ENCODE data around the gene PPP1R18. TPM values are rescaled to one million over a fixed set of nuclear protein-coding genes. Genes with fewer than 3 reads are reported as not detected.
"Not testable (repeated sequence)": the region's sequence is repeated elsewhere in the genome, so short reads cannot be mapped to it uniquely, and the experiment has no call there.

Gene PPP1R18
- total RNA-seq, 1 experiment from 2014 or later = 109 TPM

DNA sequence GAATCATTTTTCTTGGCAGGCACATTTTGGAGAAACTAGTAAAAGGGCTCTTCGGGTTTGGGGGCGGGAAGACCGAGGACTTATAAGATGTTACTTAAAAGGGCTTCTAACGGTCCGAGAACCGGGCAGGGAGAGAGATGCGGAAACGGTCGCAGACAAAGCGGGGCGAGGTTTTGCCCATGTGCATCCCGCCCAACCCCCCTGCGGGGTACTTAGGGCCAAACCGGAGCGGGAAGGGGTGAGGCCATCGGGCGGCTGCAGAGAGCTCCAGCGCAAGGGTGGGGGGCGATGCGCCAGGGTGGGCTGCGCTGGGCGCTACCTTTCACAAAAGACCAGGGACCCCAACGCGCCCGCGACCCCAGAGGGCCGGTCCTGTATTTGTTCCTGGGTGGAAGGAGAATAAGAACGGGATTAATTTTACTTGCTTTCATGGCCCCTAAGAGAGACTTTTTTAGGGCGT, 34.3 kb upstream of the PPP1R18 start:
- peak; percentile 63 for DNase-seq (ENCODE audit: low read depth)

DNA sequence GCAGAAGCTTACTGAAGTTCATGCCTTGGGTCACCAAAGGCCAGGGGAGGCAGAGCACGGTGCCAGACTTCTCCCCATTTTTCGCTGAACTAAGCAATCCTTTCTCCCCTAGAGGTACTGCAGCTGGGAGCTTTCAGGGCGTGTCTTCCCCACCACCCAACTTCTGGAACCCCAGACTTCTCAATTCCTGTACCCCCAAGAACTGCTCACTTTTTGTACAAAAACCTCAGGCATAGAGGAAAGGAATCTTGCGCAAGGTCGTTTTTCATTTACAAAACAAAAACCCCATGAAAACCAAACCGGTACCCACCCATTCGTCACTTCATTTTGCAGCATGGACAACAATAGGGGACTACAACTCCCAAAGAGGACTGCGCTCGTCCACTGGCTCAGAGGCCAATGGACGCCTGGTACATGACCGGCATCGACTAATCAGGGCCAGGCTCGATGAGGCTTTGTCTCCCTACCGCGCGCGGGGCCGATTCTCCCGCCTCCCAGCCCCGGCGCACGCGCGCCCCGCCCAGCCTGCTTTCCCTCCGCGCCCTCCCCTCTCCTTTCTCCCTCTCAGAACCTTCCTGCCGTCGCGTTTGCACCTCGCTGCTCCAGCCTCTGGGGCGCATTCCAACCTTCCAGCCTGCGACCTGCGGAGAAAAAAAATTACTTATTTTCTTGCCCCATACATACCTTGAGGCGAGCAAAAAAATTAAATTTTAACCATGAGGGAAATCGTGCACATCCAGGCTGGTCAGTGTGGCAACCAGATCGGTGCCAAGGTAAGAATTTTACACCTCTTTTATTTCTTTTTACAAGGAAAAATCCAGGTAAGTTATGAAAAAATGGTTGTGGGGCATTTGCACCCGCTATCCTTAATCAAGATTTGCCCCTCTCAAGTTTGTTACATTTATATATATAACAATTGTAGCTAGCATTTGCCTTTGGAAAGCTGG, 33.6 kb upstream of the PPP1R18 start, which contains the start of gene TUBB:
Gene TUBB, plus strand, starts transcription at position 562 of the 947 bp plus-strand sequence. Its CDS starts 155 bp downstream, at position 717.
- DNase-seq (ENCODE audit: low read depth) = peak; percentile 98

DNA sequence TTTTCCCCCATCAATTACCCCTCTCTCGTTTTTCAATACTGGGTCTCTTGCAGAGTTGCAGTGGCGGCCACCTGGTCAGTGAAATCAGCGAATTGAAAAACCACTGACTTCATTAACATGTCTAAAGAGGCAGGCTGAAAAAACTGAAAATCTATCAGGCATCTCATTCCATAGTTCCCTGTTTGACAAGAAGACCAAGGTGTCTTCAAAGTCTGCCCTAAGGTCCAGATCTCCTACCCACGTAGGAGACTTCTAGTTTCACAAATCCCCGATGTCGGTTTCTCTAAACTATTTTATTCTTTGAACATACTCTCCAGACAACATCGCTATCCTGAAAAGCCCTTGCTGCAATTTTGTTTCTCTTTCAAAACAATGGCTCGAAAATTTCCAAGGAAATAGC, 32.9 kb upstream of the PPP1R18 start:
- no peak for DNase-seq (ENCODE audit: low read depth)

DNA sequence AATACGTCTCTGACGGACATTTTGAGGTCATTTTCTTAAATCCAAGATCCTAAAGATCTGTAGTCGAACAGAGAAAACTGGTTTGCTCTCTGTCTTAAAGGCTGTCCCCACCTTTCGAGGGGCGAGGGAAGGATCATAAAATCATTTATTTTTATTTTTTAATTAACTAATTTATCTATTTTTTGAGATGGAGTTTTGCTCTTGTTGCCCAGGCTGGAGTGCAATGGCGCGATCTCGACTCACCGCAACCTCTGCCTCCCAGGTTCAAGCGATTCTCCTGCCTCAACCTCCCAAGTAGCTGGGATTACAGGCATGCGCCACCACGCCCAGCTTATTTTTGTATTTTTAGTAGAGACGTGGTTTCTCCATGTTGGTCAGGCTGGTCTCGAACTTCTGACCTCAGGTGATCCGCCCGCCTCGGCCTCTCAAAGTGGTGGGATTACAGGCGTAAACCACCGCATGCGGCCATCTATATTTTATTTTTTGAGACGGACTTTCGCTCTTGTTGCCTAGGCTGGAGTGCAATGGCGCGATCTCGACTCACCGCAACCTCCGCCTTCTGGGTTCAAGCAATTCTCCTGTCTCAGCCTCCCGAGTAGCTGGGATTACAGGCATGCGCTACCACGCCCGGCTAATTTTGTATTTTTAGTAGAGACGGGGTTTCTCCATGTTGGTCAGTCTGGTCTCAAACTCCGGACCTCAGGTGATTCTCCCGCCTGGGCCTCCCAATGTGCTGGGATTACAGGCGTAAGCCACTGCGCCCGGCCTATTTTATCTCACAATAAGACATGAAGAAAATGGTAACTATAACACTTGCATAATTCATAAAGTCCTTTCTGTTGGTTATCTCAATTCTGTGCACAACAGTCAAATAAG, 31.6 kb upstream of the PPP1R18 start:
- DNase-seq (ENCODE audit: low read depth) = not testable (repeated sequence)

DNA sequence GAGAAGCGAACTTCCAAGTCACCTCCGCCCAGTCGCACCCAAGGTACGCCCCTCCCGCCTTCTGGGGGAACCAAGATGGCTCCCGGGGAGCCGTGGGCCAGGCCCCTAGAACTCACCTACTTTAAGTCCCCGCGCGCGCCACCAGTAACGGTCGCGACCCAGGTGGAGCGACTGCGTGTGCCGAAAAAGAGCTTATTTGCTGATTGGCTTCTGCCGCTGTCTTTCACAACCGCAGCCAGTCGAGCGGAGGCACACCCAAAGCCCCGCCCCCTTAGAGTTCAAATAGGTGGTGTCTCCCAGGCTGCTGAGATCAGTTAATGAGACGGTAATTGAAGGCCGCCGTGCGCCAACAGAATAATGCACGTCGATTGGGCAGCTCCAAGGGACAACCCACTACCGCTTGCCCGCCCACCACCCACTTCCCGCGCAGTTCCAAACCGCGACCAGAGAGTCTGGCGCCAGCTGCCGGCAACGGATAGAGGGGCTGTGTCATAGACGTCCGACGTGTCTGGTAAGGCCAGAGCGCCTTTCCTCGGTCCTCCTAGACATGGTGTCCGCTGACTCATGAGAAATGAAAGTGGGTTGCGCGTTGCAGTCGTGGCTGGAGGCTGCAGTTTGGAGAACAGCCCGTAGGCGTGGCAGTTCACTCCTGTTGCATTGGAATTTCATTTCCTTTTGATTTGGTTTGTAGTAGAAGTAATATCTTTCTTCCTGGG, 30.8 kb upstream of the PPP1R18 start, which contains the start of gene MDC1:
Gene MDC1, minus strand, starts transcription at position 153 of the 716 bp plus-strand sequence. CDS start 2,106 bp downstream, outside the sequence.
- peak; percentile 100 for DNase-seq (ENCODE audit: low read depth)

DNA sequence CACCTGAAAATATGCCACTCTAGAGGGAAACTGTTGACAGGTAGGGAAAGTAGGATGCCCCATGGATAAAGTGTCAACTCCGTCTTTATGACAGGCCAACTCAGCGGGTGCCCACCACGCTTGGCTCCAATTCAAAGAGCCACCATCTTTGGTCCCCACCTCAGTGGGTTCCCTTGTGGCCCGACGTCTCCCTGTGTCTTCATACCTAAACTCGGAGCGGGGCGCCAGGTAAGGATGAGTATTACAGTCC, 30.4 kb upstream of the PPP1R18 start:
- DNase-seq (ENCODE audit: low read depth) = no peak

DNA sequence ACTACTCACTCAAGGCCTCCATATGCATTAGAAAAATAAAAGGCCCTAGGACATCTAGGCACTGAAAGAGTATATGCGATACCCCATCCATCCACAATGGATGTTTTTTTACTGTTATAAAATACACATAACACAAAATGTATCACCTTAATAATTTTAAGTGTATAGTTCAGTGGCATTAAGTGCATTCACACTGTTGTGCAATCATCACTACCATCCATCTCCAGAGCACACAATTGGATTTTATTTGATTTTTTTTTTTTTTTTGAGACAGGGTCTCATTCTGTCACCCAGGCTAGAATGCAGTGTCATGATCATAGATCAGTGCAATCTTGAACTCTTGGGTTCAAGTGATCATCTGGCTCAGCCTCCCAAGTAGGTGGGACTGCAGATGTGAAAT, 27.8 kb upstream of the PPP1R18 start:
- no peak for DNase-seq (ENCODE audit: low read depth)

DNA sequence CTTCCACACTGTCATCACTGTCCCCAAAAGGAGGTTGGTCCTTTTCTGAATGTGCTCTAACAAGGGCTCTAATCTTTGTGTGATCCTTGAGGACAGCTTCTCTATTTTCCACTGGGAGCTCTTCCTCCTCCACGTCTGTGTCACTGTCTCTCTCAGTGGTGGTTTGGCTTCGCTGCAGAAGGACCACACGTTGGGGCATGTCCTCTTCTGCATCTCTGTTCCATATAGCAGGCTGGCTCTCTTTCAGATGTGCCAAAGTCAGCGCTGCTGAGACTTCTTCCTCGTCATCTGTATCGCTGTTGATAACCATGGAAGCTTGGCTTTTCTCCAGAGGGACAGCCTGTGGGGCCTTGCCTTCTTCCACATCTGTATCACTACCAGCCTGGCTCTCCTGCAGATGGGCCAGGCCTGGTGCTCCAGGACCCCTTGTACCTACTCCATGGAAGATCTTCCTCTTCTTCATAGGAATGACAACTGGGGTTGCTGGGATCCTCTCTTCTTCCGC, 26.0 kb upstream of the PPP1R18 start:
- DNase-seq (ENCODE audit: low read depth) = no peak

DNA sequence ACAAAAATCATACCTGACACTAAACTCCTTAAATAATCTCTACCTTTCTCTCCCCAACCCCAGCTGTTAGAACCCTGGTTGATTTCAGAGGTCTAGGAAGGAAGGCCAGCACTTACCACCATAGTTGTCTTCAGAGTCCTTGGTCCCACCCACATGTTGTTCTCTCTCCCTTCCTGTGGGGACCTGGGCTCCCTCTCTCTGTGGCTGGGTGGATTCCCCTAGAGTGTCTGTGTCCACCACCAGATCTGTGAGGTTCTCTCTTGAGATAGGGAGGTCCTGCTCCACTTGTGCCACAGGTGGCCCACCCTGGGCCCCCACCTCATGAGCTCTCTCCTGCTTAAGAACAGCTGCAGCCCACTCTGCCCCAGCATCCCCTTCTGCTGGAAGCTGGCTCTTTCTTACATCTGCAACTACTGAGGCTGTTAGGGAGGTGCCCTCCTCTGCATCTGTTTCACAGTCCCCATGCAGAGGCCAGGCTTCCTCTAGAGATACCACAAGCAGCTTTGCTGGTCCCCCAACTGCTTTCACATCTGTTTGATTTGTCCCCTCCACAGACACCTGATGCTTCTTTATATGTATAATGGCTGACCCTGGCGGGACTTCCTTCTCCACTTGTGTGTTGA, 25.4 kb upstream of the PPP1R18 start:
- DNase-seq (ENCODE audit: low read depth) = no peak

DNA sequence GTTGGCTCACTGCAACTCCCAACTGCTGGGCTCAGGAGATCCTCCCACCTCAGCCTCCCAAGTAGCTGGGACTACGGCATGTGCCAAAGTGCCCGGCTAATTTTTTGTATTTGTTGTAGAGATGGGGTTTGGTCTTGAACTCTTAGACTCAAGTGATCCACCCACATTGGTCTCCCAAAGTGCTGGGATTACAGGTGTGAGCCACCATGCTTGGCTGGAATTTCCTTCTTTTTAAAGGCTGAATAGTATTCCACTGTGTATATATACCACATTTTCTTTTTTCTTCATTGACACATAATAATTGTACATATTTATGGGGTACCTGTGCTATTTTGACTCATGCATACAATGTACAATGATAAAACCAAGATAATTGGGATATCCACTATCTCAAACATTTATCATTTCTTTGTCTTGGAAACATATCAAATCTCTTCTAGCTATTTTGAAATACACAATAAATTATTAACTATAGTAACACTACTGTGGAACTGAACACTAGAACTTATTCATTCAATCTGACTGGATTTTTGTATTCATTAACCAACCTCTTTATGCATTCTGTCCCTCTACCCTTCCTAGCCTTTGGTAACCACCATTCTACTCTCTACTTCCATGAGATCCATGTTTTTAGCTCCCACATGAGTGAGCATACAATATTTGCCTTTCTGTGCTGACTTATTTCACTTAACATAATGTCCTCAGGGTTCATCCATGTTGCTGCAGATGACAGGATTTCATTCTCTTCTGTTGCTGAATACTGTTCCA, 22.8 kb upstream of the PPP1R18 start:
- DNase-seq (ENCODE audit: low read depth) = no peak

DNA sequence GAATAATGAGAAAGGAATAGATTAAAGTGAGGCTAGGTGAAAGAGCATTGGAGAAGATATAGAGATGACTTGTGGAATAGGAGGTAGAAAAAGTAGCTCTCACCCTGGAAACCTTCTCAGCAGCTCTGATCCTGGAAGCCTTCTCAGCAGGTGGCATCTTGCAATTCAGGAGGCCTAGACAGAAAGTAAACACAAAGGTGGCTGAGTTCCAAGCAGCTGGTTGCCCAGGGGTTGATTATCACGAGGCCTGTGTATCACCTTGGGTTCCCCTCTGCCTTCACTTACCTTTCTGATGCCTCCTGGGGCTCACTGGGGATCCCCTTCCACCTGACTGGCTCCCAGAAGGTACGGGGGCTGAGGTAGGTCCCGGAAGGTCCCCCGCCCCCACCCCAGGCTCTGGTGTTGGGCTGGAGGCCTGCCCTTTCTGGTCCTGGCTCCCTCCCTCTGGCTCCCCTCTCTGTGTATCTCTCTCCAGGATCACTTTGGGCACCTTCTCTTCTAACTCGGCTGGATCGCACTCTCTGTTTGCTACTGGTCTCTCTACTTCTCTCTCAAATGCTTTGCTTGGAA, 20.9 kb upstream of the PPP1R18 start:
- DNase-seq (ENCODE audit: low read depth) = no peak

DNA sequence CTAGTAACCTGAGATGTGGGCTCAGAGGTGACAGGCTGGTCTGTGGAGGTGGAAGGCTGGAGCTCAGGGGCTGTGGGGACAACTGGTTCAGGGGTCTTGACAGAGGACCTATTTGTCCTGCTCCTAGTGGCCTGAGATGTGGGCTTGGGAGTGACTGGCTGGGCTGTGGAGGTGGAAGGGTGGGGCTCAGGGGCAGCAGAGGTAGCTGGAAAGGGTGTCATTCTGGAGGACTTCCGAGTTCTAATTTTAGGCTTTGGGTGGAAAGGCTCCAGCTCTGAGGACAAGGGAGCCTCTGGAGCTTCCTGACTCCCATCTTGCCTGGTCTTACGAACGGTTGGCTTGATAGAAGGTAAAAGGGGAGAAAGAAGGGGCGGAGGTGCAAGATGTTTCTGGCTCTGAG, 19.2 kb upstream of the PPP1R18 start:
- no peak for DNase-seq (ENCODE audit: low read depth)

DNA sequence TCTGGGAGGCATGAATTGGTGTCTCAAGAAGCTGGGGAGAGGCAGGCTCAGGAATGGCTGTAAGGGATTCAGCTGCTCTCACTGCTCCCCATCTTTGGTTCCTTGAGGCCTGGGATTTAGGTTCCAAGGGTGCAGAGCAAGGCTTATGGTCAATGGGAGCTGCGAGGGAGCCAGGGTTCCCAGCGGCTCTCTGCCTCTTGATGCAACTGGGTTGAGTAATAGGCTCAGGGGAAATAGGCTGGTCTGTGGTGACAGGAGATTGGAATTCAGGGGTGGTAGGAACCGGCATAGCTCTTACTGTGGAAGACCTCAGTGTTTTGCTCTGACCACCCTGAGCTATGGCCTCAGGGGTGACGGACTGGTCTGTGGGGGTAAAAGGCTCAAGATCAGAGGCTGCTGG, 17.4 kb upstream of the PPP1R18 start:
- no peak for DNase-seq (ENCODE audit: low read depth)

DNA sequence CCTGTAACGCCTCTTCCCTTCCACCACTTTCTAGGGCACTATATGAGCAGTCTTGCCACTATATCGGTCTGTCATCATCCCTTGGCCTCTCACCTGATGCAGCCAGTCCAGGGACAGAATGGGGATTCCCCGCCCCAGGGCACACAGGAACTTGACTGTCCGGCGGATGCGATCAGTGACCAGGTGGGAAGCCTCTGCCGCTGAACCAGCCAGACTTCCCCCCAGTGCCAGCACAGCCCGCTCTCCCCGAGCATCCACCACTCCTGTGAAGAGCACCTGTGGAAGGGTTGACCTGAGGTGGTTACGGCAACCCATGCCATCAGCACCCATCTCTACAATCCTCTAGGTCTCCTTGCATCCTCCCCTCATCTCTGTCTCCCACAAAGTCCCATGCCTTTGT, 16.6 kb upstream of the PPP1R18 start:
- no peak for DNase-seq (ENCODE audit: low read depth)

DNA sequence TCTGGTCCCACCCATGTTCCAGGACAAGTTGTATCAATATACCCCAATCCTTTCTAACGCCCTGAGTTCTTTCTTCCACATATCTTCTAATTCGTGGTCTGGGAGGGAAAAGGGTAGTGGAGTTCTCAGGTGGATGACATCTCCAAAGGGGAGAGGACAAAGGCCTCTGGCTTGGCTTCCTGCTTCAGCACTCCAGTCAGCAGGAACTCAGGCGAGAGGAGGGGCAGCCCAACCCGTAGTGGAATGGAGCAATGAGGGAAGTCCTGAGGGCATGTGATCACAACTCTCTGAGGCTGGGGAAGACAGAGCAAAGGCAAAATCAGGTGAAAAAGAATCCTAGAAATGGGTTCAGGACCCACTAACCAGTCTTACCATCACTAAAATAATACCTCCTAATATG, 13.9 kb upstream of the PPP1R18 start:
- DNase-seq (ENCODE audit: low read depth) = no peak

DNA sequence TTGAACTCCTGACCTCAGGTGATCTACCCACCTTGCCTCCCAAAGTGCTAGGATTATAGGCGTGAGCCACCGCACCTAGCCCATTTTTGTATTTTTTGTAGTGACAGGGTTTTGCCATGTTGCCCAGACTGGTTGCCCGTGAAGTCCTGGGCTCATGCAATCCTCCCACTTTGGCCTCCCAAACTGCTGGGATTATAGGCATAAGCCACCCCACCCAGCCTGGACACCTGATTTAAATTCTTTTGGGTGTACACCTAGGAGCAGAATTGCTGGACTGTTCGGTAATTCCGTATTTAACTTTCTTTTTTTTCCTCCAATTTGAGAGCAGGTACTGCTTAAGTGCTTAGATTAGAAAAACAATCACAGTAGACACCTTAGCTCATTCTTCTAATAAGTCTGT, 10.0 kb upstream of the PPP1R18 start:
- DNase-seq (ENCODE audit: low read depth) = no peak

DNA sequence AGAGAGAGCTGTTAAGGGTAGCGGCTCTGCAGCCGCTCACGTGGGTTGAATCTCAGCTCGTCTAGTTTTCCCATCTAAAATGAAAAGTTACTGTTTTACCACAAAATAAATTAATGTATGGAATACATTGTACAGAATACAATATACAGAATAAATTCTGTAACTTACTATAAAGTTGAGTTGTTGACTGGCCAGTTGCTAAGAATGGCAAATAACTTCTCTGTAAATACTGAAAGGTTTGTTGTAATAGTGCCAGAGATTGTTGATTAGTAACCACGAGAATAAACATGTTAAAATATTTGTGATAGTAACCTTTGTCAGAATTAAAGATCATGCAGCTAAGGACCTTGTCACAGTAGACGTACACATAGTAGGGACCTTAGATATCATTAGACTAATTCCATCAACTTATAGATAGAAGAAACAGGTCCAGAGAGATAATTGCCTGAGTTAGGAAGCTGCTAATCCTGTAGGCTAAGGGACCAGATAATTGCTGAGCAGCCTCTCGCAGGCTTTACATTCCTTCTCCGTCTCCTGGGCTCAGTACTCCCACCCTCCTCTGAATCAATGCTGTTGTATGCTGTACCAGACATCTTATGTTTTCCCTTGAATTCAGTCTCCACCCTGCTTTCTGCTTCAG, 4.9 kb upstream of the PPP1R18 start:
- DNase-seq (ENCODE audit: low read depth) = no peak

DNA sequence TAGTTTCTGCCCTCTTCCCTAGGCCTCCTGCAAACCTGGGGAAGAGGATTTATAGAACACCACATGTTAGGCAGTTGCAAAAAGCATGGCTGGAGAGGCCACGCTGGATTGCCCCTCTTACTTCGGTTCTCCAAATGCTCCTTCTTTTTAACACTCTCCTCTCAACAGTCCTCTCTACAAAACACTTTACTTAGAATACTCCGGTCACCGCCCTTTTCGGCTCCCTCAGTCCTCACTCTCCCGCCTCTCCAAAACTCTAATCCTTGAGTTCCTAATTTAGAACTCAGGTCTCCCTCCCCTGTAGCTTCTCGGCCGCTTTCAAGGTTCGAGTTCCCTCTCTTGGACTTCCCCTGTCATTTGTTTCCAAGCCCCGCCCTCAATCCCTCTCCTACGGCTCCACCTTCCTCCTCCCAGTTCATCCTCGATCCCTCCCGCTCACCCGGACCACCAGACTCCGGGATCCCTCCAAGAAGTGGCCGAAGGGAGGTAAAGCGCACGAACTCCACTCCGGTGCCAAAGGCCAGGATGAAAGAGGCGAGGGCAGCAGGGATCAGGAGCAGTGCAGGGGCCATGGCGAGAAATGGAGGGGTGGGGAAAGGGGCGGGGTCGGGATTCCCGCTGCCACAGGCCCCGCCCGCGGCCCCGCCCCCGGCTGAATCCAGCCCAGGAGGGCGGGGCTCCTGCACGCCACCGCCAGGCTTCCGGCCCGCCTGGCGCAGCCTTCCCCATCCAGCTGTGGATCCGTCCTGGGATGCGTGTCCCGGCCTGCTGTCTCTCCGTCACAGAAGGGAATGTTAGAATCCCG, 4.2 kb upstream of the PPP1R18 start, which contains the start of gene NRM:
Gene NRM, minus strand, starts transcription at position 582 of the 805 bp plus-strand sequence. Its CDS starts 10 bp downstream, at position 572.
- peak; percentile 85 for DNase-seq (ENCODE audit: low read depth)
